IMR-90 (cell line): ENCODE results near the gene ZNF385C.

Source experiments
- CHD1 ChIP-seq: IDR thresholded peaks from 2 replicates; pipeline ENCODE4 v1.6.1; 2012; ENCODE audit warnings: low read depth, low read length, improper control_type of control experiment
- FOS ChIP-seq: fragments of 150-350 bp; IDR thresholded peaks from 2 replicates; pipeline ENCODE4 v1.6.1; 2016; ENCODE audit warnings: low read depth, low read length
- POLR2A ChIP-seq: IDR thresholded peaks from 2 replicates; pipeline ENCODE4 v1.6.1; 2012; ENCODE audit warnings: mild to moderate bottlenecking, low read depth, low read length
- RAD21 ChIP-seq: IDR thresholded peaks from 2 replicates; pipeline ENCODE4 v1.6.1; 2012; ENCODE audit warnings: low read length, improper control_type of control experiment
- RCOR1 ChIP-seq: IDR thresholded peaks from 2 replicates; pipeline ENCODE4 v1.6.1; 2012; ENCODE audit warnings: mild to moderate bottlenecking, low read length, improper control_type of control experiment; ENCODE audit not compliant: insufficient replicate concordance
- RFX5 ChIP-seq: IDR thresholded peaks from 2 replicates; pipeline ENCODE4 v1.8.0; 2012; ENCODE audit warnings: low read depth, mild to moderate bottlenecking, low read length, moderate library complexity
- SMC3 ChIP-seq: fragments of 150-350 bp; IDR thresholded peaks from 2 replicates; pipeline ENCODE4 v1.6.1; 2016; ENCODE audit warnings: low read depth, mild to moderate bottlenecking, antibody characterized with exemption, low read length, moderate library complexity
- TF ChIP-seq, protein P1 (sequence below): conservative IDR thresholded peaks from 2 replicates; pipeline ENCODE4 v1.5.1; 2012; ENCODE audit warnings: mild to moderate bottlenecking, low read depth, low read length, improper control_type of control experiment

DNA sequence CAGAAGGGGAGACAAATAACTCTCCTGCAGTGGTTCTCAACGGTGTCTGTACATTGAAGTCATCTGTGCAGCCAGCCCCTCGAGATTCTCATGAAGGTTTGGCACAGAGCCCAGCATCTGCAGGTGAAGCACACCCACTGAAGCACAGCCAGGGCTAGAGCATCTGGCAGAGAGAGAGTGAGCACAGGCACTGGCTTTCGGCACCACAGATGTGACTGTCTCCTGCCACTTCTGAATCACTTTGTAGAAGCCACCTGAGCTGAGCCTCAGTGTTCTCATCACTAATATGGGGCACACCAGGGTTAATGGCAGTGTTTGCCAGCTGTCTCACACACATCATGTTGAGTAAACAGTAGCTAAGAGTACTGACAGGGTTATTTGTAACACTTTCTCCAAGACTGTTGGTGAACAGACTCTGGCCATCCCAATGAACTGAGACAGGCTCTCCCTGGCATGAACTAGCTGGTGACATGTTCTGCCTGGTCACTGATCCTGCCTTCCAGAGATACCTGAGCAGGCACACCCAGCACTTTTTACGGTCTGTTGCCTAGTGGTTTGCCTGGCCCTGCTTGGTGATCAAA lies 35.3 kb upstream of the ZNF385C start:
- TF ChIP-seq FOS = no peak
- TF ChIP-seq, protein P1, sequence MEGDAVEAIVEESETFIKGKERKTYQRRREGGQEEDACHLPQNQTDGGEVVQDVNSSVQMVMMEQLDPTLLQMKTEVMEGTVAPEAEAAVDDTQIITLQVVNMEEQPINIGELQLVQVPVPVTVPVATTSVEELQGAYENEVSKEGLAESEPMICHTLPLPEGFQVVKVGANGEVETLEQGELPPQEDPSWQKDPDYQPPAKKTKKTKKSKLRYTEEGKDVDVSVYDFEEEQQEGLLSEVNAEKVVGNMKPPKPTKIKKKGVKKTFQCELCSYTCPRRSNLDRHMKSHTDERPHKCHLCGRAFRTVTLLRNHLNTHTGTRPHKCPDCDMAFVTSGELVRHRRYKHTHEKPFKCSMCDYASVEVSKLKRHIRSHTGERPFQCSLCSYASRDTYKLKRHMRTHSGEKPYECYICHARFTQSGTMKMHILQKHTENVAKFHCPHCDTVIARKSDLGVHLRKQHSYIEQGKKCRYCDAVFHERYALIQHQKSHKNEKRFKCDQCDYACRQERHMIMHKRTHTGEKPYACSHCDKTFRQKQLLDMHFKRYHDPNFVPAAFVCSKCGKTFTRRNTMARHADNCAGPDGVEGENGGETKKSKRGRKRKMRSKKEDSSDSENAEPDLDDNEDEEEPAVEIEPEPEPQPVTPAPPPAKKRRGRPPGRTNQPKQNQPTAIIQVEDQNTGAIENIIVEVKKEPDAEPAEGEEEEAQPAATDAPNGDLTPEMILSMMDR = no peak
- TF ChIP-seq RFX5 = no peak
- no peak for TF ChIP-seq POLR2A
- no peak for TF ChIP-seq RAD21
- TF ChIP-seq SMC3 = no peak
- TF ChIP-seq RCOR1 = no peak
- TF ChIP-seq CHD1 = no peak
